Hepatocyte (in vitro differentiated cells): ENCODE measurements around the gene CDC42BPG. TPM values are rescaled to one million over a fixed set of nuclear protein-coding genes. Genes with fewer than 3 reads are reported as not detected.

Experiments
- DNase-seq: peaks from one replicate; pipeline ENCODE4 v3.0.0-alpha.2; 2016; ENCODE audit warnings: low spot score
- H2AFZ ChIP-seq: fragments of 200-600 bp; sonication (generic); 2 replicates; pipeline ENCODE4 v1.6.0; 2016; ENCODE audit warnings: antibody characterized with exemption, mild to moderate bottlenecking
- H3K27ac ChIP-seq: fragments of 200-600 bp; sonication (generic); 2 replicates; pipeline ENCODE4 v1.5.1; 2016; ENCODE audit warnings: mild to moderate bottlenecking
- H3K27me3 ChIP-seq: fragments of 200-600 bp; sonication (generic); 2 replicates; pipeline ENCODE4 v1.6.1; 2016
- H3K36me3 ChIP-seq: fragments of 200-600 bp; sonication (generic); replicated peaks from 2 replicates; pipeline ENCODE4 v1.5.1; 2016; ENCODE audit warnings: low read depth; ENCODE audit not compliant: insufficient read depth
- H3K4me1 ChIP-seq: fragments of 200-600 bp; sonication (generic); 2 replicates; pipeline ENCODE4 v1.5.1; 2016; ENCODE audit warnings: mild to moderate bottlenecking, moderate library complexity; ENCODE audit not compliant: insufficient read depth
- H3K4me2 ChIP-seq: fragments of 200-600 bp; sonication (generic); 2 replicates; pipeline ENCODE4 v1.6.0; 2016
- H3K4me3 ChIP-seq: fragments of 200-600 bp; sonication (generic); 2 replicates; pipeline ENCODE4 v1.5.1; 2016; ENCODE audit warnings: mild to moderate bottlenecking
- H3K79me2 ChIP-seq: fragments of 200-600 bp; sonication (generic); 2 replicates; pipeline ENCODE4 v1.6.0; 2017; ENCODE audit warnings: mild to moderate bottlenecking
- H3K9me2 ChIP-seq: fragments of 200-600 bp; sonication (generic); replicated peaks from 2 replicates; pipeline ENCODE4 v1.6.0; 2017; ENCODE audit warnings: mild to moderate bottlenecking; ENCODE audit not compliant: insufficient read depth
- H3K9me3 ChIP-seq: fragments of 200-600 bp; sonication (generic); 2 replicates; pipeline ENCODE4 v1.5.1; 2016; ENCODE audit warnings: low read depth, mild to moderate bottlenecking
- H4K20me1 ChIP-seq: fragments of 200-600 bp; sonication (generic); 2 replicates; pipeline ENCODE4 v1.6.0; 2016; ENCODE audit warnings: mild to moderate bottlenecking; ENCODE audit not compliant: insufficient read depth, poor library complexity, severe bottlenecking
- EZH2 ChIP-seq: fragments of 200-600 bp; sonication (generic); IDR thresholded peaks from 2 replicates; pipeline ENCODE4 v1.6.1; 2016; ENCODE audit warnings: antibody characterized with exemption, mild to moderate bottlenecking, borderline replicate concordance
- EZH2phosphoT487 ChIP-seq: fragments of 200-600 bp; sonication (generic); IDR thresholded peaks from one replicate; pipeline ENCODE4 v1.6.1; 2018; ENCODE audit warnings: antibody characterized with exemption, mild to moderate bottlenecking, low read depth, moderate library complexity; ENCODE audit not compliant: unreplicated experiment, severe bottlenecking
- WGBS: methylation state at CpG from one replicate; pipeline ENCODE4 v1.1.6; 2016; ENCODE audit warnings: low lambda C conversion rate; ENCODE audit errors: missing lambda C conversion rate; 5-methylcytosine and 5-hydroxymethylcytosine counted together
- polyA plus RNA-seq: library from polyadenylated mRNA; unstranded; fragments of >200 nt; fragmentation: Nextera tagmentation; extraction: Ambion mirVana; gene quantifications from 2 replicates; pipeline ENCODE4 v1.2.1, GENCODE V29; 2016
- total RNA-seq: library from RNA; depleted of rRNA; stranded (reverse); fragments of >200 nt; gene quantifications from 2 replicates; pipeline ENCODE4 v1.2.3, GENCODE V29; 2014
- TF ChIP-seq, protein P1 (sequence below): fragments of 200-600 bp; sonication (generic); IDR thresholded peaks from 2 replicates; pipeline ENCODE4 v1.5.1; 2016; ENCODE audit warnings: antibody characterized with exemption, mild to moderate bottlenecking; ENCODE audit not compliant: poor library complexity

Gene CDC42BPG
- total and polyA plus RNA-seq, 2 experiments from 2014 or later = 3.1 to 8.4 TPM

DNA sequence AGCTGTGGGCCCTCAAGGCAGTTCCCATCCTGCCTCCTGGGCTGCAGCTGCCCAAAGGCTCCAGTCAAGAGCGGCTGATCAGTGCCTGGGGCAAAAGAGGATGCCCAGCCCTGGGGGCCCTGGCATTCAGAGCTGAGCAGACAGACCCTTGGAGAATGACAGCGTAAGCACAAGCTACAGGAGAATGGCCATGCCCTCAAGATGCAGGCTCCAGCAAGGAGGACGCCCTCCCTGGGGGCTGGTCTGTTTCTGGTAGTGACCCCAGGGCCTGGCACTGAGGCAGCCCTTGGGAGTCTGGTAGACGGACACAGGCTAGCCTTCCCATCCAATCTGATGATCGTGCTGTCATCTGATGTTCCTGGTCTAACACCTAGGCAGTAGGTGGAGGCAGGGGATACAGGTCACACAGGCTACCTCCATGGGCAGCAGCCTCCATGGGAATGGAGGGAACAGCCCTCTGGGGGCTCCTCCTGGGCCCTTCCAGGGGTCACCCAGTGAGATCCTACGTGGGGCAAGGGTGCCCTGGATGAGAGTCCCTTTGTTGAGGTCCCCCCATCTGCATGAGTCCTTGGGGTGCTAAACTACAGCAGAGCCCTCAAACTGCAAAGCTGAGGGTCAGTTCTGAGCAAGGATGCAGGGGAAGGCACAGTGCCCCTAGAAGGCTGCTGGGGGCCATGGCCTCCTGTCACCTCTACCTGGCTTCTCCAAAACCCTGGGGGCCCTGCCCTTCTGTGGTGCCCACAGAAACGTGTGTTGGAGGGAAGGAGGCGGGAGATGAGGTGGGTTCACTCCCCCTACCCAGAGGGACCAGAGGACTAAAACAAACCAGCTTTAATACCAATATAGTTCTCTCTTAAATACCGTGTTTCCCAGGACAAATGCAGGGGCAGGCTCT lies 55.9 kb downstream of the CDC42BPG start:
- DNase-seq = no peak
- Histone ChIP-seq H3K4me3 (no peak overlapping the region), H3K4me1 (no peaks in the 10 kb centered on the region), H3K9me3 (no peaks in the 10 kb centered on the region), H3K79me2 (no peaks in the 10 kb centered on the region), H4K20me1 (no peaks in the 10 kb centered on the region), H3K4me2 (no peak overlapping the region), H3K9me2 (no peaks in the 10 kb centered on the region), H3K27me3 (no peaks in the 10 kb centered on the region), H2AFZ (no peak overlapping the region), H3K36me3 (no peaks in the 10 kb centered on the region), H3K27ac (no peak overlapping the region)
- WGBS = 92% methylated on average over 9 of the region's 9 CpGs
- TF ChIP-seq EZH2phosphoT487 (no peak), EZH2 (no peak)
- TF ChIP-seq, protein P1, sequence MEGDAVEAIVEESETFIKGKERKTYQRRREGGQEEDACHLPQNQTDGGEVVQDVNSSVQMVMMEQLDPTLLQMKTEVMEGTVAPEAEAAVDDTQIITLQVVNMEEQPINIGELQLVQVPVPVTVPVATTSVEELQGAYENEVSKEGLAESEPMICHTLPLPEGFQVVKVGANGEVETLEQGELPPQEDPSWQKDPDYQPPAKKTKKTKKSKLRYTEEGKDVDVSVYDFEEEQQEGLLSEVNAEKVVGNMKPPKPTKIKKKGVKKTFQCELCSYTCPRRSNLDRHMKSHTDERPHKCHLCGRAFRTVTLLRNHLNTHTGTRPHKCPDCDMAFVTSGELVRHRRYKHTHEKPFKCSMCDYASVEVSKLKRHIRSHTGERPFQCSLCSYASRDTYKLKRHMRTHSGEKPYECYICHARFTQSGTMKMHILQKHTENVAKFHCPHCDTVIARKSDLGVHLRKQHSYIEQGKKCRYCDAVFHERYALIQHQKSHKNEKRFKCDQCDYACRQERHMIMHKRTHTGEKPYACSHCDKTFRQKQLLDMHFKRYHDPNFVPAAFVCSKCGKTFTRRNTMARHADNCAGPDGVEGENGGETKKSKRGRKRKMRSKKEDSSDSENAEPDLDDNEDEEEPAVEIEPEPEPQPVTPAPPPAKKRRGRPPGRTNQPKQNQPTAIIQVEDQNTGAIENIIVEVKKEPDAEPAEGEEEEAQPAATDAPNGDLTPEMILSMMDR = no peak

DNA sequence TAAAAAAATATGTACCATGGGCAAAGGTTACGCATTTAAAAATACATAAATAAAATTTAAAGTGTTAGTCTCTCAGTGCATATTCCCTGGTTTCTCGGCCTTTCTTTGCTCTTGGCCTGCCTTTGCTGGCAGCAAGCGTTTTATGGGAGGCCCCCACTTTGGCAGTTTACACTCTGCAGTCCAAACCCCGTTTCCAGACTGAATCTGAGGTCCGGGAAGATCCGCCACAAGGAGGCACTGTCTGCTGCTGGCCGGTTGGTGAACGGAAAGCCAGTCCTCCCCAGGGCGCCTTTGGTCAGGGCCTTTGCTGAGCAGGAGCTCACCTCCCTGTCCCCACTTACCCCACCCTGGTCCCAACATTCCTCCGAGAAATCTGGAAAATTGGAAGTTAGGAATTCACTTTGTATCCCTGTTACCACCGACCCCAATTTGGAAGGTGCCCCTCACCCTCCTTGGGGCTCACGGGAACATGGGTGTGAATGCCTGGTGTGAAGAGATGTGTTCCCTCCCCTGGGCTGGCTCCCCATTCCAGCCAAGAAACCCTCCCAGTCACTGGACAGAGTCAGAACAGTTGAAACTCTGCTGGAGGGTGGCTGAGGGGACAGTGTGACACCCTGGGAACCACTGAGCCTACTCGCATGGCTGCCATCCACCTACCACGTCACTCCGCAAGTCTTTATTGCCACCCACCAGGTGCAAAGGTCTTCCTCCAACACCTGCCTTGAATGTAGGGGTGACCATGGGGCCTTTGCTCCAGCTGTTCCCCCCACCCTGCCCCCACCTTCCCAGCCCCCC lies 56.7 kb downstream of the CDC42BPG start:
- Histone ChIP-seq H3K4me2 (no peak overlapping the region), H4K20me1 (no peaks in the 10 kb centered on the region), H3K27ac (no peak overlapping the region), H3K9me3 (no peaks in the 10 kb centered on the region), H3K27me3 (no peaks in the 10 kb centered on the region), H2AFZ (no peak overlapping the region), H3K79me2 (no peaks in the 10 kb centered on the region), H3K36me3 (no peaks in the 10 kb centered on the region), H3K9me2 (no peaks in the 10 kb centered on the region), H3K4me1 (no peaks in the 10 kb centered on the region), H3K4me3 (no peak overlapping the region)
- peak; percentile 79 for DNase-seq
- no peak for TF ChIP-seq EZH2phosphoT487
- TF ChIP-seq, protein P1 = peak; percentile 73
- TF ChIP-seq EZH2 = no peak
- WGBS = 50% methylated on average over 15 of the region's 15 CpGs

DNA sequence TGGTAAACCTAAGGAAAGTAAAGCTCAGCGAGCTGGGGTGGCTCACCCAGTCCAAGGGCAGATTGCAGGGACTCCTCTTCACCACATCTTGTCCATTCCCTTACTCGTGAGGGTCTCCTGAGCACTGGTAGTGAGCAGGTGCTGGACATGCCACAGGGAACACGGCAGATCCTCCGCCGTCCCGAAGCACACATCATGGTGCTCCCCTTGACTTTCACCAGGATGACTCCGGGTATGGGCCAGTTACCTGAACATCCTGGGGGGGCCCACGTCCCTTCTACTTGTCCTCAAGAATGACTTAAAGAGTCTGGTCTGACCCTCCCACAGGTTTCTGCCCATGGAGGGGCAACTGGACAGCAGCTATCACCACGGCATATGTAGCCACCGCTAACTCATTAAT lies 58.1 kb downstream of the CDC42BPG start:
- Histone ChIP-seq H3K9me3 (no peaks in the 10 kb centered on the region), H3K27me3 (no peaks in the 10 kb centered on the region), H3K79me2 (no peaks in the 10 kb centered on the region), H3K9me2 (no peaks in the 10 kb centered on the region), H2AFZ (no peak overlapping the region), H3K4me3 (no peak overlapping the region), H3K36me3 (no peaks in the 10 kb centered on the region), H3K4me2 (no peak overlapping the region), H3K4me1 (no peaks in the 10 kb centered on the region), H3K27ac (no peak overlapping the region), H4K20me1 (no peaks in the 10 kb centered on the region)
- TF ChIP-seq, protein P1 = no peak
- TF ChIP-seq EZH2phosphoT487 (no peak), EZH2 (no peak)
- WGBS = 92% methylated on average over 10 of the region's 10 CpGs
- no peak for DNase-seq
